NCI-H524 treated with DMSO at 0.1 percent for 48 hours (cell line): ENCODE data around the gene ABR.

ENCODE experiments used
- DNase-seq: peaks from one replicate; lab custom pipeline; 2025; lab: John Stamatoyannopoulos, UW

The ABR gene

DNA sequence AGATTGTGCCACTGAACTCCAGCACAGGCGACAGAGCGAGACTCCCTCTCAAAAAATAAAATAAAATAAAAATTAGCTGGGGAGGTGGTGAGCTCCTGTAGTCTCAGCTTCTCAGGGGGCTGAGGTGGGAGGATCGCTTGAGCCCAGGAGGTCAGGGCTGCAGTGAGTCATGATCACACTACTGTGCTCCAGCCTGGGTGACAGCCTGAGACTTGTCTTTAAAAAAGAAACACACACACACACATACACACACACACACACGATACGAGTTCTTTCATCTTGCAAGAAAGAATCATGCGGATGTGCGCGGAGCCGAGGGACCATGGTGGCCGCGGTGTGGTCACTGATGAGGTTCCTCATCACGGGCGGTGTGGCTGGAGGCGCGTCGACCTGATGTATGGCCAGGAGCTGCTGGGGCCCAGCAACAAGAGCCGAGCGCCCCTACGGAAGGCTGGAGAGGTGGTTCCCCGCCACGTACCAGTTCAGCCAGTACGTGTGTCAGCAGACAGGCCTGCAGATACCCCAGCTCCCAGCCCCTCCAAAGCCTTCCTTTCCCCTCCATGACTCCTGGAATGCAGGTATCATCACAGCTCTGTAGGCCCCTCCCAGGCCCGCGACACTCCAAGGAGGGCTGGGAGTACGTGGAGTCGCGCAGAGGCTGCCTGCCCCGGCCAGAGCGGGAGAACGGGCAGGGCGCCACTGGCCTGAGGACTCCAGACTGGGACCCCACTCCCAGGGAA lies 220.9 kb downstream of the ABR start:
- DNase-seq: no peak

DNA sequence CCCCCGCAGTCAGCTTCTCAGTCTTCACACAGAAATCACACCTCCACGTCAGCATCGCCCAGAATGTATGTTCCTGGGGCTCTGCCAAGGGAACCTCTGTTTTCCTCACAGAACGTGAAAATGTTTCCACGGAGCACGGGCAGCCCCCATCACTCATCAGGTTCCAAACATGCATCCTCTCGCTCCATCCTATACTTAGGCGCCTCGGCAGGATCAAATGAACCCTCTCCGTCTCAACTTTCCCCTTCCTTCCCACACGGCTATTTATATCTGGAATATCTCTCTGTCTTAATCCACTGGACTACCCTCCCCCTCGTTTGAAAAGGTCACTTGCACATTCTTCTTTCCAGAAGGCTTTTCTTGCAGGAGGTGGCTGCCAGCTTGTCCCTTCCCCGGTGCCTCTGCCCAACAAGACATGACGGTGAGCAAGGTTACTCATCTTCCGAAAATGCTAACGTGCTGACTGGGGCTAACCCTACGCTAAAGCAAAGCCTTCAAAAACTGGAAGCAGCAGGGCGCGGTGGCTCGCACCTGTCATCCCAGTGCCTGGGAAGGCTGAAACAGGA lies 221.8 kb downstream of the ABR start:
- DNase-seq: no peak

DNA sequence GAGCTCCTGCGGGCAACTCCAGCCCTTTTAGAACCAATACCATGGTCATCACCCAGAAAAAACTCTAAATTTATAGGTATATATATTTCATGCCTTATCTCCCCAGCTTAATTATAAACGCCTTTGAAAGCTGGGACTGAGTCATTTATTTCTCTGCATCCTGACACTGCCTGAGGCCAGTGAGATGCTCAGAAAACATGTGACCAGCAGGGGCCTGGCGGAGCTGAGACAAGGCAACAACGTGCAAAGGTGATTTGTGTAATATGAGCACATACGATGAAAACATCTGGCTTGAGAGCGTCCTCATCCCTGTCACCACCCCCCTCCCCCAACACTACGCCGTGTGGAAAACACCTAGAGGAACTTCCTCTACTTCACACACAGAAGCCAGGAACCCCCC lies 222.9 kb downstream of the ABR start:
- no peak for DNase-seq

DNA sequence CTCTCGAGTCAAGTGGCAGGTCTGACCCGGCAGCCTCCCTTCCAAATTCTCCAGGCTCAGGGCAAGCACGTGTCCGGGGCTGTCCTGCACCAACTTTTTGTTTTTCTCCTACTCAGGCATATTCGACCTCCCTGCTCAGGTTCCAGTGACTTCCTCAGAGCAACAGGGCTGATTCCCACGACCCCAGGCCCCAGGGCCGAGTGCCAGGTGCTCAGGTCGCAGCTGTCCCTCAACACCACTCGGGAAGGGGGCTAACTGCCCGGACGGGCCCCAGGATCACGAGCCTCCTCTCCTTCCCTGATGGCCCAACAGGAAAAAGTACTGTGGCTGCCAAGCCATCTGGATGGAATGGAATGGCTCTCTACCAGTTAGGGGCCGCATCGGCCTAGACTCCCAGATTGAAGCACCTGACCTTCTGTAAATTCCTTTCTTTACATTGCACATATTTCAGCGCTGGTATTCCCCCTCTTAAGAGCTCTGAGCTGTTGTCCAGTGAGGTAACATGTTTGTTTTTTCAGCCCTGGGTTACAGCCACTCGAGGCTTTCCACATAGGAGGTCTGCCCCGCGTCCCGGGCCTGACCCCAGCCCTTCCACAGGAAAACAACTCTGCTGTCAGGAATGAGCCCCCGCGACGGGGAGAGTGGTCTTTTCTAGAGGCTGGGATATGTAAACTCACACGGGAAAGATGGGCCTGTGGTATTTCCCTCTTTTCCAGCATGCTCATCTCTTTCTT lies 225.2 kb downstream of the ABR start:
- no peak for DNase-seq

DNA sequence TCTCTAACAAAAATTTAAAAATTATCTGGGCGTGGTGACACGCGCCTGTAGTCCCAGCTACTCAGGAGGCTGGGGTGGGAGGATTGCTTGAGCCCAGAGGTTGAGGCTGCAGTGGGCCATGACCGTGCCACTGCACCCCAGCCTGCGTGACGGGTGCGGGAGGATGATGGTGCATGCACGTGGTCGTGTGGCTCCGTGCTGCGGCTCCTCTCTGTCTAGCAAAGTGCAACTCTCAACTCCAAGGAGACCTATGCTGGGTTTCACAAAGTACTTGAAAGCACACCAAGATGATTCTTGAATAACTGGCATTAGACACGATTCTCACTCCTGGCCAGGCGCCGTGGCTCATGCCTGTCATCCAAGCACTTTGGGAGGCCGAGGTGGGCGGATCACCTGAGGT lies 226.0 kb downstream of the ABR start:
- DNase-seq: no peak
